ENCODE data around the gene GFPT1.

DNA sequence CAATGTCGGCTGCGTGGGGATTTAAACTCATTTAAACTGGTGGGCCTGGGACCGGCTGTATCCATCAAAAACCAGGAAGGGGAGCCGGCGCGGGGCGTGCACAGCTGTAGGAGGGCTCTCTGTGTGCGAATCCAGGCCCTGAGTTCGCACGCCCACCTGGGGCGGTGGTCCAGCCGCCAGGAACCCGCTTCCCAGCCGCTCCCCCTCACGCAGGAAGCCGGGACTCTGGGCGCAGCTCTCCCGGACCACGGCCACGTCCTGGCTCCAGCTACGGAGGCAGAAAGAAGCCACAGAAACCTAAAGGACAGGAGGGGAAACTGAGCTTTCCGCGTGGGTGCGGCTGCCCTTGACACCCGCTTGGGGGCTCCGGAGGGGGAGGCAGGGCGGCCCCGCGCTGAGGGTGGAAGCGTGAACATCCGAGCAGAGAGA lies 80.6 kb downstream of the GFPT1 start:
- TF ChIP-seq POLR2A (IDR thresholded peaks at IDR 0.05; ENCODE audit: low read length) (no peak), GATA1 (IDR thresholded peaks at IDR 0.05; ENCODE audit: low read depth, low read length) (no peak)
